Measurements from ENCODE around the gene MPC1.

Gene MPC1

GRCh38 chr6:166382933-166383801 lies at the start of gene MPC1:
TSS of gene MPC1 (minus strand) at chr6:166382940. CDS start at chr6:166382876, 64 bp downstream.
- peak; percentile 88 to 92 for DNase-seq (ENCODE audit: low read depth in 2 of 2)

DNA sequence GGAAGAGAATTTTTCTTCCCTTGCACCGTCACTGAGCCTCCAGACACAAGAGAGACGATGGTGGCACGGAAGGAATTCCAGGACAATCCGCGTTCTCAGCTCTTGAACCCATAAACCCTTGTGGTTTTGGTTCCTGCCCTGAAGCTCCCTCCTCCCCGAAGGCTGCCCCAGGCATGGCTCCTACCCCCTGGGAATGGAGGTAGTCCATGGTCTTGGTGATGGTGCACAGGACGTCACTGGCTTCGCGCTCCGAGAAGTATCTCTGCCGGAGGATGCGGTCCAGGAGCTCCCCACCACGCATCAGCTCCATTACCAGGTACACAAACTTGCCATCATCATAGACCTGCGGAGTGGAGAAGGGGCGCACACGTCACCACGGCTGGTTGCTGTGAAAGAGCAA lies 47.5 kb upstream of the MPC1 start:
- DNase-seq (ENCODE audit: low read depth in 2 of 2): no peak

- DNase-seq (ENCODE audit: low read depth in 2 of 2): no peak
Observed at GRCh38 chr6:166424431-166424830, 41.7 kb upstream of the MPC1 start.

DNA sequence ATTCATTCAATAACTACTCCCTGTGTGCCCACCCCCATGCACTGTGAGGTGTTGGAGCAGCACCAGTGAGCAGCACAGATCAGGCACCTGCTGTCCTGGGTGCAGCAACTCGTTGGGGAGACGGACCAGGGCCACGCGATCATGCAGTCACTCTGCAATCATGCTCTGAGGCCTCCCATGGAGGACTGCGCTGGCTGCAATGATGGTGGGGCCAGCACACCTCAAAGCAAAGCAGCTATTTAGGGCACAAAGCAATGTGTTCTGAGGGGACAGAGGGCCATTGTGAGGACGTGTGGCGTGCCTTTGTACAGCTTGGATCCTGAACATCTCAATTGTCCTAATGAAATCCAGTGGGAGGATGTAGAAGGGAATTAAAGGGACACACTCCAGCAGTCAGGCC lies 41.0 kb upstream of the MPC1 start:
- no peak for DNase-seq (ENCODE audit: low read depth in 2 of 2)

DNA sequence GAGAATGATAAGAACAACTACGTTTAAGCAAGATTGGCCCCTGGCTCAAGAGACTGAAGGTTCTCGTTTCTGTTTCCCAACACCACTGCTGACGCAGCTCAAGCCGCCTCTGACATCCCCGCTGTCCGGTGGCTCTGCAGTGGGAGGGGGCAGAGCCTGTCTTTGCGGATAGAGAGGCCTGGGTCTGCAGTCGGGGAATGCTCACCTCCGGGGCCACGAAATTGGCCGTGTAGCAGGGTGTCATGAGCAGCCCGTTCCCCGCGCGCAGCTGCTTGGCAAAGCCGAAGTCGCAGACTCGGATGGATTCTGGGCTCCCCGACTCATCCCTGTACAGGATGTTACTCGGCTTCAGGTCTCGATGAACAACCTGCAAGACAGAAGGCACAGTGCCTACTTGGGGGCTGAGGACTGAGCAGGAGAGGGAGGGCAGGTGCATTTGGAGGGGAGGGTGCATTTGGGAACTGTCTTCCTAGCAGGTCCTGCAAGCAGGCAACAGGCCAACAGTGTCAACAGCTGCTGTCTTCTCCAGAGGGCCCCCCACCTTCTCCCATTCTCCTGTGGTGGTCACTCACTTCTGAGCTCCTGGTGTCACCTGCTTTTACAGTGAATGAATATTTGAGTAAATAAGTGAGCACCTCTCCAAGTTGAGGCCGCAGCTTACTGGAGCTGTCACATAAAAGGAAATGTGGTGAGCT lies 40.5 kb upstream of the MPC1 start:
- no peak for DNase-seq (ENCODE audit: low read depth in 2 of 2)

DNA sequence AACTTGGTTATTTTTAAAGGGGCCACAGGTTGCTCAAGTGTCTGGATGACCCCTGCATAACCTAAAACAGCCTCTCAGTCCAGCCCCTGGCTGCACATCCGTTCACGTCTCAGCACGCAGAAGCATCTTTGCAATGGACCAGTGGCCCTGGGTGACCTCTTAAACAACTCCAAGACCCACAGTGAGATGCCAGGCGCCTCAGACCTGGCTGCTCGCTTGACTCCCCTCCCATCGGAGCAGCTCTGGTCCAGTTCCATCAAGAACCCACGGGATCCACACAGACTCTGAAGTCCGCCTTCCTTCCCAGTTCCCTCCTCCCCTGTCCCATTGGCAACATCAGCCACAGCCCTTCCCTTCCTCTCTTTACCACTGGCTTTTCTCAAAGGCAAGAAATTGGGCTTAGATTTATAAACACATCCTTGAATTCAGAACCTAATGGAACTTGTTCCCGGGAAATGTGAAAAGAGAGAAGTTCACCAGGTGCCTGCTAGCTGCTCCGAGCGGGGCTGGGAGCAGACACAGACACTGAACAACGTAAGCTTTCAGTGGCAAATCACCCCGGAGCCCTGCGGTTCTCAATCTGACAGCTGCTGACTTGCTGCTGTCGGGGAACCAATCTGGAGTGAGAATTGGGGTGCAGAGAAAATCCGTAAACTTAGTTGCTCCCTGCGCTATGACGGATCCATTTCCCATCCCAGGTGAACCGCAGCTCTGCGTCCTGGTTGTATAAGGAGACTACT lies 39.6 kb upstream of the MPC1 start:
- no peak for DNase-seq (ENCODE audit: low read depth in 2 of 2)

DNA sequence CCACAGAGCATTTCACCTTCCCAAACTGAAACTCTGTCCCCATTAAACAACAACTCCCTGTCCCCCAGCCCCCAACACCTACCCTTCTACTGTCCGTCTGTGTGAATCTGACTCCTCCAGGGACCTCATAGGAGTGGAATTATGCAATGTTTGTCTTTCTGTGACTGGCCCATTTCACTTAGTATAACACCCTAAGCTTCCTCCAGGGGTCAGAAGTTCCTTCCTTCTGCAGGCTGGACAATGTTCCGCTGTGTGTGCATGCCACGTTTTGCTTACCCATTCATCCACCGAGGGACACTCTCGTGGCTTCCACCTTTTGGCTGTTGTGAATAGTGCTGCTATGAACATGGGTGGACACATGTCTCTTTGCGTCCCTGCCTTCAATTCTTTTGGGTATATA lies 37.6 kb upstream of the MPC1 start:
- DNase-seq (ENCODE audit: low read depth in 2 of 2): no peak

GRCh38 chr6:166419717-166420116 lies 37.0 kb upstream of the MPC1 start:
- DNase-seq (ENCODE audit: low read depth in 2 of 2): no peak

GRCh38 chr6:166419286-166419685 lies 36.5 kb upstream of the MPC1 start:
- peak; percentile 34 to 37 for DNase-seq (ENCODE audit: low read depth in 2 of 2)

- DNase-seq (ENCODE audit: low read depth in 2 of 2): no peak
Observed at GRCh38 chr6:166418691-166419143, 36.0 kb upstream of the MPC1 start.

DNA sequence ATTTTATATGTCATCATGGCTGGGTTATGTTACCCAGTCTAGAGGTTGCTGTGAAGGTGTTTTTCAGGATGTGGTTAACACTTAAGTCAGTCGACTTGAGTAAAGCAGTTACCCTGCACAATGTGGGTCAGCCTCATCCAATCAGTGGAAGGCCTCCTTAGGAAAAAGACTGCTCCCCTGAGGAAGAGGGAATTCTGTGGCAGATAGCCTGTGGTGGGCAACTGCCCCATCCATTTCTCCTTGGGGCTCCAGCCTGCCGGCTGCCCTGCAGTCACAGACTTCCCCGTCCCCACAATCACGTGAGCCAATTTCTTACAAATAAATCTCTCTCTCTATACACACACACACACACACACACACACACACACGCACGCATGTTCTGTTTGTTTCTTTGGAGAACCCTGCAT lies 34.5 kb upstream of the MPC1 start:
- no peak for DNase-seq (ENCODE audit: low read depth in 2 of 2)

DNA sequence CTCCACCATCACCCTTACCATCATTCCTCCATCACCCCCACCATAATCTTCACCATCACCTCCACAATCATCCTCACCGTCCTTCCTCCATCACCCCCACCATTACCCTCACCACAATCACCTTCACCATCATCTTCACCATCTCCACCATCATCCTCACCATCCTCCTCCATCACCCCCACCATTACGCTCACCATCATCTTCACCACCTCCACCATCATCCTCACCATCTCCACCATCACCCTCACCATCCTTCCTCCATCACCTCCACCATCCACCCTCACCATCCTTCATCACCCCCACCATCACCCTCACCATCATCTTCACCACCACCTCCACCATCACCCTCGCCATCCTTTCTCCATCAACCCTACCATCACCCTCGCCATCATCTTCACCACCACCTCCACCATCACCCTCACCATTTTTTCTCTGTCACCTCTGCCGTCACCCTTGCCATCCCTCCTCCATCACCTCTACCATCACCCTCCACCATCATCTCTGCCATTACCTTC lies 33.1 kb upstream of the MPC1 start:
- DNase-seq (ENCODE audit: low read depth in 2 of 2): no peak

DNA sequence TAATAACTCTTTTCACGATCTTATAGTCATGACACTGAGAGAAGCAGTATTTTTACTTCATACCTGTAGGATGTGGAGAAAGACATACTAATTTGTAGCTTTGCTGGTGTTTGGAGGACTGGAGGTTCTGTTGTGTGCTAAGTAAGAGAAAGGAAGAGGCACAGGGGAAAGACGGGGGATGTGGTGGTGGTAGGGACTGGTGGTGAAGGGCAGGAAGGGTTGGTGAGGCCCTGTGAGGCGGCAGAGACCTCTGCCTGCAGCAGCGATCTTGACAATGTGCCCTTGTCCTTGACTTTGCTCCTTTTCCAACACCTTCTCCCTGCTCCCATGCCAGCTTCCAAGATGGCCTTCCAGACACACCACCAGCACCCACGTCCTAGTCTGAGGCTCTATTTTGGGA lies 32.6 kb upstream of the MPC1 start:
- DNase-seq (ENCODE audit: low read depth in 2 of 2): no peak

DNA sequence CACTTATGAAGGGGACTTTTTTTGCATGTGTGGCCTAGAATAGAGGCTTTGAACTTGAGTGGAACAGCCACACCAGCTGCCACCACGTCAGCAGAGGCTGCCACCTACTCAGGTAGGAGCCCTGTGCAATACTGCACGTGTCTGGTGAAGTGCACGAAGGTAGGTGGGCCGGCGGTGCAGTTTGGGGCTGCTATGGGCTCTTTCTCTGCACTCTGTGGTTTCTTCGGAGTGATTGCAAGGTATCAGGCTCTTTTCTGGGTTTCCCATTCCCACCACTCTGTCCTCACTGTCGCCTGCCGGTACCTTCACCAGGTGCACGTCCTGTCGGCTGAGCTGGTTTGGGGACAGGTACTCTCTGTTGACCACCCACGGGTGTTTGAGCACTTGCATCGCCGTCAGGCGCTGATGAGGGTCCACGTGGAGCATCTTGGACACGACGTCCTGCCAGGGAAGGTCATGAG lies 30.8 kb upstream of the MPC1 start:
- no peak for DNase-seq (ENCODE audit: low read depth in 2 of 2)

- DNase-seq (ENCODE audit: low read depth in 2 of 2): no peak
Observed at GRCh38 chr6:166412911-166413384, 30.2 kb upstream of the MPC1 start.

- no peak for DNase-seq (ENCODE audit: low read depth in 2 of 2)
Observed at GRCh38 chr6:166412156-166412910, 29.6 kb upstream of the MPC1 start.

DNA sequence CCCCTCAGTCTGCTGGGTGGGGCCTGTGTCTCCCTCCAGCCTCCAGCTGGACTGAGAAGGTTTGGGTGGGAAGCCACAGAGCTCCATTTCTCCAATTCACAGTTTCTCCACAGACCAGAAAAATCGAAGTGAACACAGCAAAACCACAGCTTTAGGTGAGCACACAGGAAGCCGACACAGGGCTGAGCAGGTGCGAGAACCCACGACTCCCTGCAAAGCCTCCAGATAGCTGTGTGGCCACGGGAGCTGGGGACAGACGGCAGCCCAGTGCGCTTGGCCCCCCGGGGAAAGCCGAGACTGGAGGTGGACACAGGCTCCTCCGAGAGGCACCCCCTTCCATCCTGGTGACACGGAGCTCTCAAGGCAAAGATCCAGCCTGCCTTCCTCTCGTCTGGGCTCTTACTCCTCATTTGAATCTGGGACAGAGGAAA lies 29.0 kb upstream of the MPC1 start:
- no peak for DNase-seq (ENCODE audit: low read depth in 2 of 2)

DNA sequence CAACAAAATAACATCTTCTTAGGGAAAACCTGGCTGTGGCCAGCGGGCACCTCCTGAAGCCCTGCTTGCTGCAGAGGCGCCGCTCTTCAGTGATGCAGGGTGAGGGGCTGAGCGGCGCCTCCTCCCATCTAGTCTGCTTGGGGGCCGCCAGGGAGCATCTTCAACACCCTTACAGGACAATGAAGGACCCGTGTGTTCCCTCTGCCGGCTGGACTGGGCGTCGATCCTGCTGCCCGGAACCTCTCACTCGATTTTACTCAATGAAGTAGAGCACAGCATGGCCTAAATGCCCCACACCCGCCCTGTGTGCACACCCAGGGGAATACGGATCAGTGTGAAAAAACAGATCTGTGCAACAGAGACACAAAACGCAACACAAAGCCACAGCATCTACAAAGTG lies 28.5 kb upstream of the MPC1 start:
- no peak for DNase-seq (ENCODE audit: low read depth in 2 of 2)

GRCh38 chr6:166410426-166410935 lies 27.7 kb upstream of the MPC1 start:
- no peak for DNase-seq (ENCODE audit: low read depth in 2 of 2)

- no peak for DNase-seq (ENCODE audit: low read depth in 2 of 2)
Observed at GRCh38 chr6:166408936-166409755, 26.4 kb upstream of the MPC1 start.

Data from stimulated activated CD4-positive, alpha-beta T cell treated with anti-CD3 and anti-CD28 coated beads, Interleukin-4, amount 100 ng/mL, for 48 hours (primary cell).